HG03175 (cell line): Measurements from ENCODE around the gene AMT.

Source experiments
- ATAC-seq: cut with Tn5 transposase; IDR thresholded peaks from one replicate; pipeline ENCODE4 v1.9.1; 2021; ENCODE audit warnings: mild to moderate bottlenecking, moderate library complexity; ENCODE audit not compliant: unreplicated experiment

AMT gene

DNA sequence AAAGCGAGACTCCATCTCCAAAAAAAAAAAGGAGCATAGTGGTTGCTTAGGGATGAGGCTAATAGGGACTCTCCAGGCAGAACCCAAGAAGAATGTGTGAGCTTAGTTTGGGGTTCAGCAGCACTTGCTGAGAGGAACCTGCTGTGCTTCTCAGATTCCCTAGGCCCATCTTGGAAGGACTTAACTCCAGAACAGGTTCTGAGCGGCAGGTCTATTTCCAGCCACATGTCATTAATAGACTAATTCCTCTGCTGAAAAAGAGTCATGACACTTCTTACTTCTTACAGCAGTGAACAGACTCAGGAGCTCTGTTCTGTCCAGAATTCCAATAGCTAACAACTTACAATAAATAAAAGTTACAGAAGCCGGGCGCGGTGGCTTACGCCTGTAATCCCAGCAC, 33.0 kb downstream of the AMT start:
- no peak for ATAC-seq

- no peak for ATAC-seq
Observed at GRCh38 chr3:49388289-49388820, 33.9 kb downstream of the AMT start.

DNA sequence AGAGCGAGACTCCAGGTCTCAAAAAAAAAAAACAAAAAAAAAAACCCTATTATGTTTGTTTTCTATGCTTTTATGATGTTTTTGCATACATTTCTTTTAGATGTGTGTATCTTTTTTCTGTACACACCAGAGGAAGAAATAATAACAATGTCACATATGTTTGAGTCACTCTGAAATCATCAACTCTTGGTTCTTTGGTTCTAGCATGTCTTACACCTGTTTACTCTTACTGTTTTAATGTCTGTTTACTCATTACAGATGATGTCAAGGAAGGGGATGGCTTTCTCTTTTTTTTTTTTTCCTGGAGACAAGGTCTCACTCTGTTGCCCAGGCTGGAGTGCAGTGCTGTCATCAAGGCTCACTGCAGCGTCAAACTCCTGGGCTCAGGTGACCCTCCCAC, 34.6 kb downstream of the AMT start:
- ATAC-seq, result no peak

- ATAC-seq, result no peak
Observed at GRCh38 chr3:49386056-49386756, 36.1 kb downstream of the AMT start.

DNA sequence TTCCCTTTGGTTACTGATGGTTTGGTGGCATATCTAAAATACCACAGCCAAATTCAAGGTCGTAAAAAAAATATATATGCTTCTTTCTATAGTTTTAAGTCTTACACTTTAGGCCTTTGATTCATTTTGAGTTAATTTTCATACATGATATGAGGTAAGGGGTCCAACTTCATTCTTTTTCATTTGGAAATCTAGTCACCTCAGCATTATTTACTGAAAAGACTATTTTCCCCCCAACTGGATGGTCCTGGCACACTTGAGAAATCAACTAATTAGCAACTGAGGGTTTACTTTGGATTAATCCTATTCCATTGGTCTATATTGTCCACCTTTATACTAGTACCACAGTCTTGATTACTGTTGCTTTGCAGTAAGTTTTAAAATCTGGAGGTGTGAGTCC, 36.7 kb downstream of the AMT start:
- no peak for ATAC-seq

DNA sequence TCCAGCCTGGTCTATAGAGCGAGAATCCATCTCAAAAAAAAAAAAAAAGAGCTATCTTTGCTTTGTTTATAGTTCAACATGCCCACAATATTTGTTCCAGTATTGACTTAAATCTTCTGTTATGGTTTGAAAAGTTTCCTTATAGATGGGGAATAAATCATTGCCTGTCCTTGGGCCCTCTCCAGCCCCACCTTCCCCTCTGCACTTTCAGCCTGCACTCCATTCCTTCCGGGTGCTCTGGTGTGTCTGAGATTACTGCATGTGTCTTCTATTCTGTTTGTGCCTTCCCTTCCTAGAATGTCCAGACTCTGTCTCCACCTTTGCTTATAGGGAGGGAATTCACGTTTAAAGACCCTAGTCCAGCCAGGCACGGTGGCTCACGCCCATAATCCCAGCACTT, 38.9 kb downstream of the AMT start:
- ATAC-seq, result no peak

GRCh38 chr3:49378249-49378895, 43.9 kb downstream of the AMT start:
- no peak for ATAC-seq

- ATAC-seq, result no peak
Observed at GRCh38 chr3:49377483-49377882, 44.8 kb downstream of the AMT start.

DNA sequence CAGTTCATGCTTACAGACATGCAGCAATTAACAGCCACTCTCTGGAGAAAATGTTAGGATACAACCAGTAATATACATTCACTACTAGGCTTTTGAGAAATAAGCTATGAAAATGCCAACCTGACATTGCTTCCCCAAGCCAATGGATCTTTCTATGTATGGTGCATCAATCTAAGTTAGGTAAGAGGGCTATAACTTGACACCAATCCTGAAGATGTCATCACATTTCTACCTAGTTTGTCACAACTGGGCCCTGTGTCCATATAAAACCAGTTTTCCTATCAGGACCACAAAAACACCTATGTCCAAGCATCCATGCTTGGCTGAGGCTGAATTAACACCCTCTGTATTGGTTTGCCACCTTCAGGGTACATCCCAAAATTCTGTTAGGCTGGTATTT, 50.3 kb downstream of the AMT start:
- ATAC-seq, result no peak

DNA sequence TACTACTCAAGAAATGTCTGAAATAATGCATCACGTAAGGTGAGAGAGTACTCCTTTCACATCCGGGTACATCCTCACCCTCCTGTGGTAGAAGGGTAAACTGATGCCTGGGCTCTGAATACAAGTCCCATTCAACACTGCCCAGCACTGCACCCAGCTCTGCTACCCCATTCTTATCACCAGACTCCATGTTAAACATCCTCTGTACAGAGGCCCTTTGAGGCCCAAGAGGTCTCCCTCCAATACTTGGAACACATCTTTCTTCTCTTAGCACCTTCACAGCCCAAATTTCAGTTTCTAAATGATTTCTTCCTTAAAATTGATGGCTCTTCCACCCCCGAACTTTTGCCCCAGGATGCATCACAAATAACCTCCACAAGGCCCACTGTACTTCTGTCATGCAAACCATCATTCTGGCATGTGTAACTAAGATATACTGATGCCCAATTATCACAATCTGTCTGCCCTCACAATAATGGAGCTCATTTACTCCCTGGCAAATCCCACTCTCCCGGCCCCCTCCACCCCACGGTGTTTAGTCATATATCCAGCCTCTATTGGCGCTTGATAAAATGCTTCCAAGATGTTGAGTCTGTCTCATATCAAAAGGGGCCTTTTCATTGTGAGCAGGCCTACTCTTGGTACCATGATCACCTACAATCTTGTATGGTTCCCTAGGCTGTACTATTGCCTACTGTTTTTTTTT, 51.5 kb downstream of the AMT start:
- ATAC-seq, result no peak
